GM19397 (cell line): ENCODE results near the gene MYL12A.

ENCODE experiments used
- ATAC-seq: cut with Tn5 transposase; IDR thresholded peaks from one replicate; pipeline ENCODE4 v1.9.1; 2021; ENCODE audit warnings: mild to moderate bottlenecking, moderate library complexity; ENCODE audit not compliant: unreplicated experiment

The MYL12A gene

DNA sequence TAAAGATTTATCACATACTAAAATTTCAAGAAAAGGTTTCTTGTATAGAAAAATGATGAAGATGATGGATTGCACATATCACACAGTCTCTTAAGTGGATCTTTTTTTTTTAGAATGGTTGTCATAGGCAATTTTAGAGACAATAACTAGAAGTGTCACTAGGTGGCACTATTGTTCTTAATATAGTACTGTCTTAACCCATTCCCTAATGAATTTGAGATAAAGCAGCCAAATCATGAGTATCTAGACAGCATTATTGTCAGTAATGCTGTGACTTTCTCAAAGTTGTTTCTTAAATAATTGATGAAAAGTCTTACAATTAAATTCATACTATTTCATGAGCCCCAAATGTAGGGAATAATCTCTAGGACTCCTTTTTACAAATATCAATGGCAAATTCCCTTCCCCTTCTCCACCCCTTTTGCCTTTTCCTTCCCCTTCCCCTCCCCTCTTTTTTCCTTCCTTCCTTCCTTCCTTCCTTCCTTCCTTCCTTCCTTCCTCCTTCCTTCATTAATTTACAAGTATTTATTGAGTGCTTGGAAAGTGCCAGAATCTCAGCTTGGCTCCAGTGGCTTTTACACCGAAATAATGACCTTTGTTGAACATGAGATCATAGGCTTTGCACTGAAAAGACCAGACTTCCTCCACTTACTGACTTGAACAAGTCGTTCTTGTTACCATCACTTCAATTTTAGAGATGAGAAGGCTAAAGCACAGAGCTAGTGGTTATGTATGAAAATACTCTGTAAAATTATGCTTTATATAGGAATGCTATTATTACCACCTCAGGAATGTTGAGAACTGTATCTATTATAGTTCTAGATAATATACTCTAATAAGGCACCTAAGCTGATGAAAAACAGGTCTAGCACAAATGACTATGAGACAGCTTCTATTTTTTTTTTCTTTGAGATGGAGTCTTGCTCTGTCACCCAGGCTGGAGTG is 34.1 kb downstream of the MYL12A start:
- ATAC-seq: no peak

DNA sequence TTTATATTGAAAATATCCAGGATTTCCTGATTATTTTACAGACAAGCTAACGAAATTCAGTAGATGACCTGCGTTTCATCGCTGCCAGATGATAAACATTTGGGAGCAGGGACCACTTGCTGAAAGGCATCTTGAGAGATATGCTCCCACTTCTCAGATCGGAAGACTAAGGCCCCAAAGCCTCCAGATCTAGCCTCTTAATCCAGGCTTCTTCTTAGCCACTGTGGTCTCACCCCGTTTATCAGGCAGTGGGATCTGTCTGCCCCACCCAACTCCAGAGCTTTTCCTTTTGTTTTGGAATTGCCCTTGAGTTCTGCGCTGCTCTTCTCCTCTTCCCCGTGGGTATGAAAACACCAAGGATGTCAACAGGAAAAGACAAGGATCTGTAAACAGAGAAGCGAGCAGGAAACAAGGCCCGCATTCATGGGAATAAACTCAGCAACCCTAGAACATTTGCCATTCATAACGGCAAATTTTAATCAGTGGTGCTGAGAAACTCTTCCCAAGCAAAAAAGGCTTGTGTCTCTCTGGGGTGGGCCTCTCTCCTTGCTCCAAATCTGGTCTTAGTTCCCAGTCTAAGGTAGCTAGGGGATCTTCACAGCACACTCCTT is 35.8 kb downstream of the MYL12A start:
- ATAC-seq: no peak

DNA sequence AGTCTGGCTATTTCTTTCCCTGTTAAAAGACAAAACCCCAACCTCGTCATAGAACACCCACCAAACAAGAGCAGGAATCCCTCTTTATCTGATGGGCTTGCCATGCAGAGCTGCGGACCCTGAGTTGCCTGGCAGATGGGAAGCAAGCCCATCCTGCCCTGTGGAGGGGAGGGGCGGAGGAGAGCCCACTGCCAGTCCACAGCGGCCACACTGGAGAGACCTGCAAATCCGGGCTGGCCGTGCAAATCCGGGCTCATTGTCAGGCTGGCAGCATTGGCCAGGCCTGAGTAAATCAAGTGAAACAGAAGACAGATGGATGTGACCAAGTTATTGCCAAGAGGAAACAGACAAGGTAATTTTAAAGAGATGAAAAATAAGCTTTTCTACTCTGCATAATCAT is 36.3 kb downstream of the MYL12A start:
- ATAC-seq: no peak

DNA sequence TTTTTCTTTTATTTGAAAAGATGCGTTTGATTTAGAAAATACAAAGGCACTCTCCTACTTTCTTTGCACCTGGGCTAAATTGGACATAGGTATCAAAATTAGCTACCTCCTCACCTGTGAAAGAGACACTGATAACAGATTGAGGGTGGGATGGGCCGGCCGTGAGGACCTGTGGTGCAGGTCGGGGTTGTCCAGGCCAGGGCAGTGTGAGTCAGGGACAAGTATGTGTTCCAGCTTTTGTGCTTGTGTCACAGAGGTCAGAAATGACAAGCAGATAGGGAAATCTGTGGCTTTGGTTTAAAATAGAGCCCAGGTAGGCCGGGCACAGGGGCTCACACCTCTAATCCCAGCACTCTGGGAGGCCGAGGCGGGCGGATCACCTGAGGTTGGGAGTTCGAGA is 36.9 kb downstream of the MYL12A start:
- ATAC-seq: no peak

DNA sequence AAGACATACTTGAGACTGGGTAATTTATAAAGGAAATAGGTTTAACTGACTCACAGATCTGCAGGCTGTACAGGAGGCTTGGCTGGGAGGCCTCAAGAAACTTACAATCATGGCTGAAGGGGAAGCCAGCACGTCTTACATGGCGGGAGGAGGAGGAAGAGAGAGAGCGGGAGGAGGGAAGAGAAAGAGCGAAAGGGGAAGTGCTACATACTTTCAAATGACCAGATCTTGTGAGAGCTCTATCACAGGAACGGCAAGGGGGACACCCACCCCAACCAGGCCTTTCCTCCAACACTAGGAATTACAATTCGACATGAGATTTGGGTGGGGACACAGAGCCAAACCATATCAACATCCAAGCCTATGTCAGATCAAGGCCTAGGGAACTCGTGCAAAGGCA is 38.6 kb downstream of the MYL12A start:
- no peak for ATAC-seq

DNA sequence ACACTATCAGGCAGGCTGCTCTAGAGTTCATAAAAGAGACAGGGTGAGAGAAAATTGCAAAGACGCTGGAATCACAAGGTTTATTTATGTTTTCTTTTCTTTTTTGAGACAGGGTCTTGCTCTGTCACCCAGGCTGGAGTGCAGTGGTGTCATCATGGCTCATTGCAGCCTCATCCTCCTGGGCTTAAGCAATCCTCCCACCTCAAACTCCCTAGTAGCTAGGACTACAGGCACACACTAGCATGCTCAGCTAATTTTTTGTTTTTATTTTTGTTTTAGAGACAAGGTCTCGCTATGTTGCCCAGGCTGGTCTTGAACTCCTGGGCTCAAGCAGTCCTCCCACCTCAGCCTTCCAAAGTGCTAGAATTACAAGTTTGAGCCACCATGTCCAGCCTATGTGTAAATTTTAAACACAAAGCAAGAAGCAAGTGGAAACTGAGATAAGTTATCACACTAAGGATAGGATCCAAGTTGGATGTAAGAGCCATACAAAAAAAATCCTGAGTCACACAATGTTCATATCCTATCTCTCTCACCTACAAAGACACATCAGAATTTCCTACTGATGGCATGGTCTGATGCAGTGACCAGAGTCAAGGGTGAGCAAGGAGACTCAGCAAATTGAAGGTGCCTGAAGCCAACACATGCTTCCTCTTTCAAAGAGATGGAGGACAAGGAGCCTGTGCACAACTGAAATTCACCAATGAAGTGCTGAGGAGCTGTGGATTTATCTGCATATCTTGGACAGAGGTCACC is 45.8 kb downstream of the MYL12A start:
- no peak for ATAC-seq

DNA sequence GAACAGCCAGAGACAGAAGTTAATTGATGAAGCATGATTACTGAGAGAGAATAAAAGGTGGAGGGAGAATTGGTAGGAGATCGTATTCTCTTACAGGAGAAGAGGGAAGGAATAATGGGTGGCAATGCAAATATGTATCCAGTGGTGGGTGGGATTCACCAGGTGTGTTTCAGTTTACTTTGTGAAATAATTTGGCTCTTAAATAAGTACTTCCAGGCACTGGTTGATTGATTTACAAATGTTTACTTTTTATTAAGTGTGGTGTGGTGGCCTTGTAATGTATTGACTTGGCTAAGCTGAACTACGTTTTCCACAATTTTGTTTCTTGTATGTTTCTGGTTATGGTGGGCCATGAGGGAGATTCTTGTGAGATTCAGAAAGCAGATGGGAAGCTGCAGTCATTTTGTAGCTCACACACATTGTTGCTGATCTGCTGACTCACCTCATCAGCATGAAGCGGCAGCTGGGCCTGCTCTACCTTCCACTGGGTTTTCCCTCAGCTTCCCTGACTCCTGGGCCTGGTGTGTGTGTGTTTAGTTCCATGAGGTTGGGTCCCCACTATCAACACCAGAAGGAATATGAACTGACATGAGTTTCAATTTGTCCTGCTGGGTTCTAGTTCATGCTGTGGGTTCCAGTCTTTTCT is 47.0 kb downstream of the MYL12A start:
- no peak for ATAC-seq

DNA sequence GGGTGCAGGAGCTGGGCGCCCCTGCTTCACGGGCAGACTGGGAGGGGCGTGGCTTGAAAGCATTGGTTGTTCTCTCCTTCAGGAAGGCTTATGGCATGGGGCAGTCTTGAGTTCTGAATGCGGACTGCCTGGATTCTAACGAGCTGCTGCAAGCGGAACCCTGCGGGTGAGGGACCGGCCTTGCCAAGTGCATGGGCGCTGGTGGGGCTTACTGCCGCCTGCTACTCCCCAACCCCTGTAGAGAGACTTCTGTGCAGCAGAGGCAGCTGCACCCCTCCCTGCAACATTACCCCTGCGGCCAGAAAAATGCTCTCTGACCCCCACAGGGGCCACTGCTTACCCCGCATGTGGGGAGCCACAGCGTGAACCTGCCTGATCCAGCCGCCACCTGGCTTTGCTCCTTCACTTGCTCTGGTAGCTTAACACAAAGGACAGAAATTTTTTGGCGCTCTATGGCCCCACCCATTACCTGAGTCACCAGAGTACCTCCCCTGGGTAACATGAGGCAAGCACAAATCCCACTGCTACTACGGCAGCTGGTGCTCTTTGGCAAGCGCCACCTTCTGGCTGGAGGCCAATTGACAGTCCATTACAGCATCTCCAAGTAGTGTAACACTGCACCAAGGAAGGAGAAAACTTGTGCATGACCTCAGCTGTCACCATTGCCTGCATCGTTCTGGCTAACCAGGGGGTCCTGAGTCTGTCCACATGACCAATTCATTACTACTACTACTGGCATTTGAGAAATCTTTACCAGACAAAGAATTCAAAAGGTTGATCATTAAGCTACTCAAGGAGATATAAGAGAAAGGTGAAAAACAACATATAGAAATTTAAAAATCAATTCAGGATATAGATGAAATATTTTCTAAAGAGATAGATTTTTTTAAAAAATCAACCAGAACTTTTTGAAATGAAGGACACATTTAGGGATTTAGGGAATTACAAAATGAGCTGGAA is 49.7 kb downstream of the MYL12A start:
- ATAC-seq: peak; percentile 97

DNA sequence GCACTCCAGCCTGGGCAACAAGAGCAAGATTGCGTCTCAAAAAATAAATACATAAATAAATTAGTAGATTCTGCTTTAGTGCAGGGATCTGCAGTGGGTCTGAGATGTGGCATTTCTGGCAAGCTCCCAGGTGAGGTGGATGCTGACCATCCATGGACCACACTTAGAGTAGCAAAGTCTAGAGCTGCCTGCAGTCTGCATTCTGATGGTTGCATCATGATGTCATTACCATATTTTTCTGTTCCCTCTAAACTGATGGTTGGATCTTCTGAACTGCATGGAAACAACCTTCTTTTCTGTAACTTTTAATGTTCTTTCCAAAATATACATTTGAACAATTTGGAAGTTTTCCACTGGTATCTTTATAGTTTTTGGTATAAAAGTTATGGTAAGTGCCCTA is 57.2 kb downstream of the MYL12A start:
- no peak for ATAC-seq

DNA sequence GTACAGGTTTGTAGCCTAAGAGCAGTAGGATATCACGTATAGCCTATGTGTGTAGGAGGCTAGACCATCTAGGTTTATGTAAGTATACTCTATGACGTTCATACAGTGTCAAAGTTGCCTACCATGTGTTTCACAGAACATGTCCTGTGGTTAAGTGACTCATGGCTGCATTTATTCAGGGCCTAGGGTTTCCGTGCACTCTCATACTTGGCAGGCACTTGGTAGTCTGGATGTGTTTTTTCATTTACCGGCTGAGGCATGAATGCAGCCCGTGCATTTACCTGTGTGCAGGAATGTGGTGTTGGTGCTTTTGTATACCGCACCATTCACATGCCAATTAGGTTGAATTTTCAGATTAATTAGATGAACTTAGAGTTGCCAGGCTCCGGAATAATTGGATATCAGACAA is 57.8 kb downstream of the MYL12A start:
- no peak for ATAC-seq
